ENCODE results near the gene HINFP. TPM values are rescaled to one million over a fixed set of nuclear protein-coding genes. Genes with fewer than 3 reads are reported as not detected.
"Not testable (repeated sequence)": the region's sequence is repeated elsewhere in the genome, so short reads cannot be mapped to it uniquely, and the experiment has no call there.

The HINFP gene
- total RNA-seq, 4 donors from 2014 or later: 20.7 to 63.6 (median 48.2) TPM

GRCh38 chr11:119180729-119181676 lies 59.6 kb downstream of the HINFP start:
- in situ Hi-C loops (cut with MboI; ENCODE audit: low pct_ligation_motif_present in 1 of 4, low pct_unique_long_range_greater_than_20kb in 1 of 4, low sequenced_read_pairs in 3 of 4) (no loop called here), intact Hi-C loops (cut with DNase I; ENCODE audit: low total_unique reads) (no loop called here)
- no peak for DNase-seq
- H3K4me1 ChIP-seq: peaks cover 0 to 3% (median 0%) of the 10 kb centered on the region in 4 donors
- 91% methylated on average over 6 of the region's 6 CpGs; no CpG with 5 or more reads in 1 of the 2 donors for WGBS, 2 donors (ENCODE audit: low coverage in 1 of 2)
- TF ChIP-seq CTCF (IDR thresholded peaks at IDR 0.05) (no peak), EP300 (IDR thresholded peaks at IDR 0.05; ENCODE audit: low read depth) (no peak), POLR2A (IDR thresholded peaks at IDR 0.05) (no peak), POLR2AphosphoS5 (IDR thresholded peaks at IDR 0.05) (no peak)
- H3K27ac ChIP-seq: no peak overlapping the region
- H3K9me3 ChIP-seq: no peaks in the 10 kb centered on the region
- no peak overlapping the region for H3K4me3 ChIP-seq
- H3K27me3 ChIP-seq: no peaks in the 10 kb centered on the region
- no peaks in the 10 kb centered on the region for H3K36me3 ChIP-seq

GRCh38 chr11:119181677-119182412 lies 60.5 kb downstream of the HINFP start:
- no peaks in the 10 kb centered on the region for H3K36me3 ChIP-seq
- H3K27me3 ChIP-seq: no peaks in the 10 kb centered on the region
- H3K4me1 ChIP-seq: peaks cover 0 to 10% (median 0%) of the 10 kb centered on the region in 4 donors
- H3K4me3 ChIP-seq: no peak overlapping the region
- WGBS, 2 donors (ENCODE audit: low coverage in 1 of 2): 83% methylated on average over 2 to 17 of the region's 17 CpGs
- in situ Hi-C loops (cut with MboI; ENCODE audit: low pct_ligation_motif_present in 1 of 4, low pct_unique_long_range_greater_than_20kb in 1 of 4, low sequenced_read_pairs in 3 of 4) (no loop called here), intact Hi-C loops (cut with DNase I; ENCODE audit: low total_unique reads) (no loop called here)
- H3K27ac ChIP-seq: no peak overlapping the region
- no peak for TF ChIP-seq EP300 (IDR thresholded peaks at IDR 0.05; ENCODE audit: low read depth)
- DNase-seq: no peak
- H3K9me3 ChIP-seq: no peaks in the 10 kb centered on the region

- H3K27me3 ChIP-seq; DNase-seq; H3K27ac ChIP-seq; H3K9me3 ChIP-seq; in situ Hi-C loops (cut with MboI; ENCODE audit: low pct_ligation_motif_present in 1 of 4, low pct_unique_long_range_greater_than_20kb in 1 of 4, low sequenced_read_pairs in 3 of 4); intact Hi-C loops (cut with DNase I; ENCODE audit: low total_unique reads); H3K36me3 ChIP-seq; H3K4me3 ChIP-seq: not testable (repeated sequence)
- peaks cover 0 to 22% (median 5%) of the 10 kb centered on the region in 4 donors for H3K4me1 ChIP-seq
- WGBS, 2 donors (ENCODE audit: low coverage in 1 of 2): 38 to 63% methylated on average over 4 to 9 of the region's 9 CpGs
Observed at GRCh38 chr11:119184399-119184798, 63.0 kb downstream of the HINFP start.

Other genes starting within 250 kb of the HINFP start
- 1 to 10 TPM in 2 of 4 donors, not detected in 2; 2.5 to 4.1 TPM for gene CXCR5, start 237.7 kb upstream of the HINFP start, total RNA-seq
- 10 to 100 TPM; 15.9 to 23.9 (median 18.5) TPM for gene BCL9L, start 195.7 kb upstream of the HINFP start, total RNA-seq
- not detected for gene UPK2, start 165.3 kb upstream of the HINFP start, total RNA-seq
- not detected for gene FOXR1, start 149.8 kb upstream of the HINFP start, total RNA-seq
- gene CENATAC, start 123.4 kb upstream of the HINFP start, total RNA-seq: 10 to 100 TPM; 46.1 to 94.3 (median 82.2) TPM
- gene RPS25, start 103.2 kb upstream of the HINFP start, total RNA-seq: 1,000 to 10,000 TPM in 1 of 4 donors, 100 to 1,000 TPM in 3; 220 to 1,105 (median 540) TPM
- gene TRAPPC4, start 102.8 kb upstream of the HINFP start, total RNA-seq: 100 to 1,000 TPM in 1 of 4 donors, 10 to 100 TPM in 3; 37.4 to 105 (median 74.8) TPM
- gene SLC37A4, start 90.7 kb upstream of the HINFP start, total RNA-seq: 10 to 100 TPM; 34.0 to 88.3 (median 81.2) TPM
- 100 to 1,000 TPM in 1 of 4 donors, 10 to 100 TPM in 3; 46.4 to 131 (median 61.0) TPM for gene HYOU1, start 64.4 kb upstream of the HINFP start, total RNA-seq
- 100 to 1,000 TPM in 1 of 4 donors, 10 to 100 TPM in 3; 19.8 to 122 (median 31.2) TPM for gene VPS11, start 53.8 kb upstream of the HINFP start, total RNA-seq
- gene HMBS, start 36.7 kb upstream of the HINFP start, total RNA-seq: 100 to 1,000 TPM in 1 of 4 donors, 10 to 100 TPM in 2, not detected in 1; 10.8 to 353 (median 21.3) TPM
- 10 to 100 TPM in 3 of 4 donors, 1 to 10 TPM in 1; 4.5 to 63.9 (median 26.3) TPM for gene DPAGT1, start 19.7 kb upstream of the HINFP start, total RNA-seq
- gene C2CD2L, start 14.2 kb upstream of the HINFP start, total RNA-seq: 10 to 100 TPM; 11.5 to 56.9 (median 32.7) TPM
- gene ABCG4, start 27.5 kb downstream of the HINFP start, total RNA-seq: under 1 TPM in 1 of 4 donors, not detected in 3; 0.14 TPM
- 10 to 100 TPM; 16.4 to 30.1 (median 18.2) TPM for gene NLRX1, start 47.1 kb downstream of the HINFP start, total RNA-seq
- gene NHERF4, start 63.9 kb downstream of the HINFP start, total RNA-seq: 100 to 1,000 TPM in 2 of 4 donors, 10 to 100 TPM in 2; 75.2 to 248 (median 111) TPM
- 10 to 100 TPM in 3 of 4 donors, 1 to 10 TPM in 1; 6.8 to 18.7 (median 12.4) TPM for gene CBL, start 84.8 kb downstream of the HINFP start, total RNA-seq
- 100 to 1,000 TPM in 3 of 4 donors, 10 to 100 TPM in 1; 87.4 to 466 (median 150) TPM for gene MCAM, start 195.6 kb downstream of the HINFP start, total RNA-seq
- 10 to 100 TPM; 10.0 to 27.3 (median 13.9) TPM for gene RNF26, start 212.9 kb downstream of the HINFP start, total RNA-seq
- gene C1QTNF5, start 219.3 kb downstream of the HINFP start, total RNA-seq: 10 to 100 TPM in 2 of 4 donors, 1 to 10 TPM in 2; 7.6 to 20.5 (median 11.4) TPM
- gene MFRP, start 225.1 kb downstream of the HINFP start, total RNA-seq: under 1 TPM in 1 of 4 donors, not detected in 3; 0.32 TPM

Data from transverse colon (tissue), 4 donors.